NCI-H2029 (cell line): Measurements from ENCODE around the gene PLPP4.

Experiments
- DNase-seq: peaks from one replicate; lab custom pipeline; 2025; lab: John Stamatoyannopoulos, UW

Gene PLPP4

DNA sequence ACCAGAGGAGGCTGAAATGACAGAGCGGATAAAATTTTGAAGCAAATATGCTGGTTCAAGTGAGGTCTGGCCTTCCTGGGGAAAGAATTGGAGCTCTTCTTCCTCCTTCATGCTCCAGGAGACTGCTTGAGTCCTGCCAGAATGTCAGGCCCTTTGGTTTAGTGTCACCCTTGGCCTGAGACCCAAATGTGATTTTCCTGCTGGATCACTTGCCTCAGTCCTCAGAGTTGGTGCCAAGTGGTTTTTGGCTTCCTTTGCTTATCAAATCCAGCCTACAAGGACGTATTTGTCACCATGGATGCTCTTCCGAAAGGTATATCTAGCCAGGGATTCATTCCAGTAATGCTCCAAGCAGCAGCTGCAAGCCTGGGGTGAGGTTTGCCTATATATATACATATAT is 118.4 kb downstream of the PLPP4 start:
- no peak for DNase-seq

DNA sequence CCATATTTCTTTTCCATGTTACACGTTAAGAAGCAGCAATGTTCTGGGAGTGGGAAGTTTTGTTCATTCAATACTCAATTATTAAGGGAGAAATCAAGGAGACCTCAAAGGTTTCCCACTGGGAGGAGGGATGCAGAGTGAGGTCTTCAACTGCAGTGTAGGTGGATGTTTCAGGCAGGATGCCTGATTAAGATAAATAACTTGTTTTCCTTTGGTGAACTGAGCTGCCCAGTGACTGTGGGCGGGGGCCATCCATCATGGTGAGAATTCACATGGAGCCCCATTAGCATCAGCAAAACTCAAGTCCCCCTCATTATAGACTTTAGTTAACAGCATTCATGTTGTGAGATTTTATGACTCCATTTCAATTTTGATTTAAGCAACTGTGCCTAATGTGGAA is 121.1 kb downstream of the PLPP4 start:
- no peak for DNase-seq

DNA sequence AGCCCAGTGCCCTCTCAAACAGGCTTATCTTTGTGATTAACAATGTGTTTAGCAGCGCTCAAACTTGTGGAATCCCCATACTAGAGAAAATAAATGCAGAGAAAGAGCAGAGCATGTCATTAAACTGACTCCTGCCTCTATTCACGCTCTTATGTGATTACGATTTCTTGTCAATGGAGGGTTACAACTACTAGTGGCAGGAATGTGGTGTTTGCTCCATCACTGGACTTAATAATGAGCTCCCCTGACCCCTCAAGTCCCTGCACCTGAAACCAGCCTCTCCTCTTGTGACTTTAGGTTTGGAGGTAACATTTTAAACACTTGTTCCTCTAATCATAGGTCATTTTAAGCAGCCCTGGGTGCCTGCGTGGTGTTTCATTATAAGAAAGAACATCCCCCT is 121.9 kb downstream of the PLPP4 start:
- DNase-seq, result no peak

DNA sequence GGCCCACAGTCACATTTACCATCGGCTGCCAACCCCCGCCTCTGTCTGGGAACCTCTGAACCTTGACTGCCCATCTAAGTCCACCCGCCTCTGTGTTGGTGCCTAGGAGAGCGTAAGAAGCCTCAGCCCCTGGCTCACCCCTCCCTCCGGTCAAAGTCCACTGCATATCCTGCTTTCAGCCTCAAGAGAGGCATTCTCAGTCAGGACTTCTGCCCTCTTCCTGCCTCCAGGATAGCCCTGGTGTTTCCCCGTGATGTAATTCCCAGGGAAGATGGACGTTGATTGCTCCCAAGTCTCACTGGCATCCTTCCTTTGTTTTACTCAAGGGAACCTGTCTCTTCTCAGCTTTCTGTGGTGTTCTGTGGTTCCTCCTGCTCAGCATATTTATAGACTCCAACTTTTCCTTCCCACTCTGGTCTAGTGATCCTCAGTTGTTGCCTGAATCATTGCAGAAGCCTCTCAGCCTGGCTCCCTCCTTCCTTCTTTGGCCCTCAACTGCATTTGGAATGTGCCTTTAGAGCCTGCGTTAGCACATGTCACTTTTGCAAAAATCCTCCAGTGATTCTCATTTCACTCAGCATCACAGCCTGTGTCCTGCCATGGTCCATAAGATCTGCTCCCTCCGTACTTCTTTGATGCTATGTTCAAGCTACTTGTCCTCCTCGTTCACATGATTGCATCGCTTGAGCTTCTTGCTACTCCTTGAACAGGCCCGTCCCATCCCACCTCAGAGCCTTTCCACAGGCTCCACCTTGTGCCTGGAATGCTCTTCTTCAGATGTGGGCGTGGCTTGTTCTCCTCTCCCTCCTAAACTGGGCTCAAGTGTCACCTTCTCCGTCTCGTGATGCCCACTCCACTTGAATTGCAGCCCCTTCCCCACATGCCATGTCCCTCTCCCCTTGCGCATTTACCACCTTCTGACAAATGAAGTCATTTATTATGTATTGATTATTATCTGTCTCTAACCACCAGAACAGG is 124.2 kb downstream of the PLPP4 start:
- DNase-seq, result no peak

DNA sequence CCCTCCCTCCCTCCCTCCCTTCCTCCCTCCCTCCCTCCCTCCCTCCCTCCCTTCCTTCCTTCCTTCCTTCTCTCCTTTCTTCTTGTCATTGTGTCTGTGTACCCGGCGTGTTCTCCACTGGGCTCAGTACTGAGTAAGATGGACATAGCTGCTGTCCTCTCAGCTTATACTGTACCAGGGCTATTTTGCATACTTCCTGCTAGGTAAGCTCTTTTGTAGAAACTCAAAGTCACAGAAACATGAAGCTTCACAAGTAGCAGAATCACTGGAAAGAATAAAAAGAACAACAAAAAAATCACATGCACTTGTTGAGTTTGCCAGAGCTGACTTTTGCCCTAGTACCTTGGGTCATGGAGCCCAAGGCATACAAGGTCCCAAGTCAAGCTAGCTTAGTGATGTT is 125.7 kb downstream of the PLPP4 start:
- DNase-seq, result no peak

DNA sequence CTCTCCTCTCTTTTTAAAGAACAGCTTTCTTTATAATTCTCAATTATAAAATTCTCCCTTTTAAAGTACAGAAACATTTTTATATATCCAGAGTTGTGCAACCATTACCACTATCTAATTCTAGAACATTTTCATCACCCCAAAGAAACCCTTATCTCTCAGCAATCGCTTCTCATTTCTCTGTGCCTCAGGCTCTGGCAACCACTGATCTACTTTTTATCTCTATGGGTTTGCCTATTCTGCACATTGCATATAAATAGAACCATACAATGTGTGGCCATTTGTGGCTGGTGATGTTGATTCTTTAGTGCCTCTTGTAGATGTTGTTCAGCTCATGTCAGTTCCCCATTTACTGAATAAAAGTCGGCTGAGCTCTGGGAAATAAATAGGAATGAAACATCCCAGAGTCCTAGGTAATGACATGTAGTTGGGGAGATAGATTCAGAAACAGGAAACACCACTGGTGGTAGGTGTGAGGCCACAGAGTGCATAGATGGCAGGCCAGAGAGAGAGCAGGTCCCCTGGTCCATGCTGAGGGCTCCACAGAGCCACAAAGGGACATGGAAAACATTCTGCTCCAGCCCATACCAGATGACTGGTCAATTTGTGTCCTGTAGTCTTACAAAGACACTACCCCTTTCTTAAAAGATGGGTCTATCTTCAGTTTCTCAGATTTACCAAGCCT is 126.5 kb downstream of the PLPP4 start:
- DNase-seq, result no peak

- no peak for DNase-seq
Measured at GRCh38 chr10:120584786-120585185, 127.8 kb downstream of the PLPP4 start.

GRCh38 chr10:120586471-120586872 is 129.4 kb downstream of the PLPP4 start:
- DNase-seq, result no peak

DNA sequence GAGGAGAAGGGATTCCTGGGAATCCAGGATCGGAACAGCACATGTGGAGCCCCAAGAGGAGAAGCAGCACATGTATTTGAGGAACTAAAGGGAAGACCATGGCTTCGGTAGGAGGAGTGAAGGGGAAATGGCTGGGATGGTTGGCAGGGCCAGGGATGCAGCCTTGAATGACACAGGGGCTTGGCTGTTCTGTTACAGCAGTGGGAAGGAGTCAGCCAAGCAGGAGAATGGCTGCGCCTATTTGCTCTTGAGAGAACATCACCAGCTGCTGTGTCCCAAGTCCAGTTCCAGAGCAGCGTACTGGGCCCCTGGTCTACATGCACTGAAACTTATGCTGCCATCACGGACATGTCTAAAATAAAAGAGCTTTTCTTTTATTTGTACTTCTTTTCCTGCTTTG is 130.0 kb downstream of the PLPP4 start:
- DNase-seq, result no peak

GRCh38 chr10:120588311-120588710 is 131.3 kb downstream of the PLPP4 start:
- no peak for DNase-seq

- DNase-seq, result no peak
Measured at GRCh38 chr10:120593693-120594092, 136.7 kb downstream of the PLPP4 start.

GRCh38 chr10:120597902-120598301 is 140.9 kb downstream of the PLPP4 start:
- no peak for DNase-seq

DNA sequence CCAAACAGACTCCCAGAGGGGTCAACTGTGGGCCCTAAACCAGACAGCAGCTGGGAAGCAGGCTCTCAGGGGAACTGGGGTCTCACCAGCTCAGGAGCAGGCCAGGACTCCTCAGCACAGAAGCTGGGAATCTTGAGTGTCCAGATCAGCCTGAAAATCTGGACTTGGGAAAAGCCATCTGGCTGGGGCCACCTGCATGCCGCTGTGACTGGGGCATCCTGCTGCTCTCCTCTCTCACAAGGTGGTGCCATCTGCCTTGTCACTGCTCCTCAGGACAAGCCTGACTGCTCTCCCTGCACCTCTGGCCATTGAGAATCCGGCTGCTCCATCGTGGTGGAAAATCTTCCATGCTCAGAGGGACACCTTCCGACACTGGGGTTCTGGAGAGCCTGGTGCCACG is 141.4 kb downstream of the PLPP4 start:
- no peak for DNase-seq

DNA sequence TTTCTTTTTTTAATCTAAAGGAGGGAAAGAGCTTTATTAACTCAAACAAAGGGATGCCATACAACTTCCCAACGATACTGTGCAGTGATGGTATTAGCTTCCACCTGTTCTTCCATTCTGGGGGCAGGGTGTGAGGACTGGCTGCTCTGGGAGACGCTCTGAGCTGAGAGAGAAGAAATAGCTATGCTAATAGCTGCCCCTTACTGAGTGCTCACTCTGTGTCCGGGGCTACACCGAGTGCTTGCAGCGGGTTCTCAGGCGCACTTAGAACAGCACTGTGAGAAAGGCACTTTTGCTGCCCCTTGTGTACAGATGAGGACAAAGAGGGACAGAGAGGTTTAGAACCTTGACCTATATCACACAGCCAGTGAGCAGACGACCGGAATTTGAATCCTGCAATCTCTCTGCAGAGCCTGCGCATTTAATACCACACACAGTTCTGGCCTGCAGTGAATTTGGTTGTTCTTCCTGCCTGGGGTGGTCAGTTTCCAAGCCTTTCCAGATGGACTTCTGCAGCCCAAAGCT is 142.2 kb downstream of the PLPP4 start:
- DNase-seq, result no peak

GRCh38 chr10:120600871-120601649 is 144.0 kb downstream of the PLPP4 start:
- DNase-seq, result no peak

DNA sequence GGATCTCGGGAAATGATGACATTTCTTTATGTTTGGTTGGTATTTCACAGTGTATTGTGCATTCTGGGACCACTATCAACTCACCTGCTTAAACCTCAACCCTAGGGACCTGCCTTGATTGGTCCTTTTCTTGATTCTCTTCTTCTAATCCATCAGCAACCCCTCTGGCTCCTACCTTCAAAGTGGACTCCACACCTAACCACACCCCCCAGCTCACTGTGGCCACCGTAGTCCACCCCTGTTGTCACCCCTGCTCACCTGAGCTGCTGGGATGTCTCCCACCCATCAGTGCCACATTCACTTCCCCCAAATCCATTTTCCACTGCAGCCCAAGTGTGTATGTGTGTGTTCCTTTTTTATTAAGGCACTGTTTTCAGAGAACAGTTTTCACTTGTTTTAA is 145.0 kb downstream of the PLPP4 start:
- DNase-seq, result no peak

- no peak for DNase-seq
Measured at GRCh38 chr10:120605410-120605809, 148.4 kb downstream of the PLPP4 start.

DNA sequence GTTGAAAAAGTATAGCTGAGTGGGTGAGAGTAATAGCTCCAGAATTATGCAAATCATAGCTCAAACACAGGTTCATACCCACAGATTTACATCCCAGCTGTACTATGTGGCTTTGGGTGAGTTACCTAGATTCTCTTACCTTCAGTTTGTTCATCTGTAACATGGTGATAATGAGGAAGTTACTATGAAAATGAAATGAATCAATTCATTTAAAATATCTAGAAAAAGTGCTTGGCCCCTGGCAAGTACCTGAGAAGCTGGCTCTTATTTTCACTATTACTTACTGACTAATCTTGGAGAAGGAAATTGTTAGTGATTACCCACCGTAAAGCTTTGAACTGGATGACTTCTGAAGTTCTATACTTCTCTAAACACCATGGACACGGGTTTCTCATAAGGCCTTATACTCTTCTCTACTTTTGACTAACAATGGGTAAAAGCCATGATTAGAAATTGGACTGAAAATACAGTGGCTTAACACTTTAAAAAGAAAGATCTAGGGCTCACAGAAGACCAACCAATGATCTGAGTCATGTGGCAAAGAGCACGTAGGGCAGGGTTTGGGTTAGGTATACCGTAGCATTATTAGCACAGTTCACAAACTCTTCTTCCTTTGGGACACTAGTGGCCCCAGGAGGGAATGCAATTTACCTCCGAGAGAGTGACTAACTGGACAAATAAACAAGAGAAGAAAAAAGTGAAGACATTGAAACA is 149.2 kb downstream of the PLPP4 start:
- no peak for DNase-seq

GRCh38 chr10:120607016-120607709 is 150.1 kb downstream of the PLPP4 start:
- no peak for DNase-seq

DNA sequence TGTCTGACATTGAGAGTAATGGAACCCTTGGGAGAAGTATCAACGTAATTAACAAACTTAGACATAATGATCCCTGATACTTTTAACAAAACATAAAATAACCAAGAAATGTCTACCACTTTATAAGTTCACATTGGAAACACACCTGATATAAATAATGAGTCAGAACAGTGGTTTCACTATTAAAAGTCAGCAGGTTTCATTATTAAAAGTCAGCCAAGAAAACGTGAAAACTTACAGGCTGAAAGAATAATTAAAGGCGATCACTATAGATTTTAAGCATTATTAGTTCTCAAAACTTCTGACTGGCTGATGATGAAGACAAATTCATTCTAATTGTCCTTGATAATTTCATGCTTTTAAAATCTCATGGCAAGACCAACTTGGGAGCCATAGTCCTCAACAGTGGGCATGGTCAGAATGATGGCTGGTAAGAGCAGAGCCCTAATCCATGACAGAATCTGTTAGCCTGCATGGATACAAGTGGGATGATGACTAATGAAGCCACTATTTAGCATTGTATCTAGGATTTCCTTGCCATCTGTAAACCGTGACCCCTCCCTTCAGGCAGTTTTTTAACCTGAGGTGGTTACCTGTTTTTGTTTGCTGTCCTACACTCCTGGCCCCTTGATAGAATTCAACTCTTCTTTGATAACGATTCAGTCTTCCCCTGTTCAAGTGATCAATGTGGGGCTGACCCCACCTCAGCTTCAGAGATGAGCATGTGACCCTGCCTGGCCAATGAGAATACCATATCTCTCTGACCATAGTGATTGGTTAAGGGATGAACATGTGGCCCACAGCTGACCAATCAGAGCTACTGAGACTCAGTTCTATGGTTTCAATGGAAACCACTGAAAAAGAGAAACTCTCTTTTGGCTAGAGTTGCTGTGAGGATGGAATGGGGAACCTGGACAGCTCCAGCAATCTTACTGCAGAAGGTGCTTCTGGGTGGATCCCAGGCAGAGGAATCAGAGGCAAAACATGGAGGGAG is 151.0 kb downstream of the PLPP4 start:
- DNase-seq, result no peak
